IMR-90 (cell line): Measurements from ENCODE around the gene SLC25A11. TPM values are rescaled to one million over a fixed set of nuclear protein-coding genes. Genes with fewer than 3 reads are reported as not detected.

Experiments
- ATAC-seq: fragments of 200-7000 bp; cut with Tn5 transposase; 2 replicates; pipeline ENCODE4 v1.9.1; 2020; ENCODE audit warnings: low read depth, mild to moderate bottlenecking, moderate library complexity
- BruUV-seq: library from RNA; stranded (reverse); fragments of 400-500 nt; replicated peaks from 2 replicates; lab custom pipeline; 2021; lab: Mats Ljungman, UMichigan
- CTCF ChIA-PET: fragments of 300-600 bp; formaldehyde crosslinking; extraction: SDS; loops from one replicate; lab custom pipeline; 2021; ENCODE audit warnings: antibody characterized with exemption; lab: Yijun Ruan, JAX
- POLR2A ChIA-PET: fragments of 300-600 bp; sonication (Branson Sonifier 250); formaldehyde crosslinking; loops from one replicate; lab custom pipeline; 2022; ENCODE audit warnings: antibody characterized with exemption; ENCODE audit not compliant: unreplicated experiment; lab: Charles Lee
- DNase-seq: peaks from one replicate; pipeline ENCODE4 v3.0.0; 2013
- H2AFZ ChIP-seq: replicated peaks from 2 replicates; pipeline ENCODE3; 2013; ENCODE audit warnings: low read length, mild to moderate bottlenecking; ENCODE audit not compliant: poor library complexity
- H2AK5ac ChIP-seq: 2 replicates; pipeline ENCODE4 v1.6.1; 2013; ENCODE audit warnings: low read depth, low read length, inconsistent platforms
- H2AK9ac ChIP-seq: replicated peaks from 2 replicates; pipeline ENCODE3; 2013; ENCODE audit warnings: mild to moderate bottlenecking, low read depth, low read length, moderate library complexity; ENCODE audit not compliant: poor library complexity
- H2BK120ac ChIP-seq: 2 replicates; pipeline ENCODE4 v1.6.1; 2013; ENCODE audit warnings: low read depth, low read length, inconsistent platforms
- H2BK15ac ChIP-seq: 3 replicates; pipeline ENCODE4 v1.6.1; 2013; ENCODE audit warnings: low read depth, low read length, inconsistent platforms
- H2BK20ac ChIP-seq: 2 replicates; pipeline ENCODE4 v1.6.1; 2013; ENCODE audit warnings: low read depth, mild to moderate bottlenecking, inconsistent platforms, low read length, moderate library complexity
- H2BK5ac ChIP-seq: 2 replicates; pipeline ENCODE4 v1.6.1; 2013; ENCODE audit warnings: mild to moderate bottlenecking, low read depth, low read length, inconsistent platforms; ENCODE audit not compliant: poor library complexity, severe bottlenecking
- H3K14ac ChIP-seq: replicated peaks from 2 replicates; pipeline ENCODE4 v1.6.1; 2013; ENCODE audit warnings: low read depth, low read length, inconsistent platforms
- H3K18ac ChIP-seq: 2 replicates; pipeline ENCODE4 v1.6.1; 2013; ENCODE audit warnings: low read depth, low read length, control low read depth
- H3K23ac ChIP-seq: 2 replicates; pipeline ENCODE4 v1.6.1; 2013; ENCODE audit warnings: low read depth, low read length, inconsistent platforms
- H3K27ac ChIP-seq: 2 replicates; pipeline ENCODE4 v1.5.1; 2013; ENCODE audit warnings: mild to moderate bottlenecking, control low read depth, low read length; ENCODE audit not compliant: insufficient read depth
- H3K27me3 ChIP-seq: 2 replicates; pipeline ENCODE4 v1.6.1; 2013; ENCODE audit warnings: low read length; ENCODE audit not compliant: control insufficient read depth, insufficient read depth
- H3K36me3 ChIP-seq: 2 replicates; pipeline ENCODE4 v1.6.1; 2013; ENCODE audit warnings: low read length, mixed read lengths; ENCODE audit not compliant: control insufficient read depth, insufficient read depth
- H3K4ac ChIP-seq: 2 replicates; pipeline ENCODE4 v1.6.1; 2013; ENCODE audit warnings: low read depth, low read length, inconsistent platforms
- H3K4me1 ChIP-seq: 2 replicates; pipeline ENCODE4 v1.6.1; 2013; ENCODE audit warnings: low read length, mixed read lengths; ENCODE audit not compliant: control insufficient read depth, insufficient read depth
- H3K4me2 ChIP-seq: 2 replicates; pipeline ENCODE4 v1.6.1; 2013; ENCODE audit warnings: low read depth, mild to moderate bottlenecking, control low read depth, low read length, moderate library complexity
- H3K4me3 ChIP-seq: 2 replicates; pipeline ENCODE4 v1.5.1; 2013; ENCODE audit warnings: low read depth, mild to moderate bottlenecking, control low read depth, low read length, moderate library complexity; ENCODE audit not compliant: insufficient read depth
- H3K56ac ChIP-seq: 2 replicates; pipeline ENCODE4 v1.6.1; 2013; ENCODE audit warnings: low read length, inconsistent platforms; ENCODE audit not compliant: insufficient read depth; ENCODE audit errors: extremely low read depth
- H3K79me1 ChIP-seq, 2 experiments: 2 replicates each; pipeline ENCODE4 v1.6.1; 2013; ENCODE audit warnings: low read length in 2 of 2, inconsistent platforms in 1 of 2, low read depth in 1 of 2
- H3K9ac ChIP-seq: 2 replicates; pipeline ENCODE4 v1.6.1; 2013; ENCODE audit warnings: low read depth, low read length, control low read depth
- H3K9me1 ChIP-seq: 2 replicates; pipeline ENCODE4 v1.6.1; 2013; ENCODE audit warnings: low read length, inconsistent platforms; ENCODE audit not compliant: insufficient read depth
- H3K9me3 ChIP-seq: 2 replicates; pipeline ENCODE4 v1.6.1; 2013; ENCODE audit warnings: low read length; ENCODE audit not compliant: control insufficient read depth, insufficient read depth
- H4K20me1 ChIP-seq: 2 replicates; pipeline ENCODE4 v1.6.1; 2013; ENCODE audit warnings: low read length, inconsistent platforms; ENCODE audit not compliant: insufficient read depth
- H4K5ac ChIP-seq: 2 replicates; pipeline ENCODE4 v1.6.1; 2013; ENCODE audit warnings: mild to moderate bottlenecking, low read depth, low read length, control low read depth
- H4K8ac ChIP-seq, 2 experiments: 2 replicates each; pipeline ENCODE4 v1.6.1; 2013; ENCODE audit warnings: low read depth in 2 of 2, low read length in 2 of 2, control low read depth in 1 of 2, inconsistent platforms in 1 of 2
- H4K91ac ChIP-seq: 2 replicates; pipeline ENCODE4 v1.6.1; 2013; ENCODE audit warnings: low read depth, low read length, inconsistent platforms; ENCODE audit not compliant: insufficient read depth
- BHLHE40 ChIP-seq: fragments of 150-350 bp; IDR thresholded peaks from 2 replicates; pipeline ENCODE4 v1.6.1; 2016; ENCODE audit warnings: mild to moderate bottlenecking, low read depth, low read length
- CHD1 ChIP-seq: IDR thresholded peaks from 2 replicates; pipeline ENCODE4 v1.6.1; 2012; ENCODE audit warnings: low read depth, low read length, improper control_type of control experiment
- FOS ChIP-seq: fragments of 150-350 bp; IDR thresholded peaks from 2 replicates; pipeline ENCODE4 v1.6.1; 2016; ENCODE audit warnings: low read depth, low read length
- MAFK ChIP-seq: IDR thresholded peaks from 2 replicates; pipeline ENCODE4 v1.6.1; 2012; ENCODE audit warnings: low read depth, low read length, improper control_type of control experiment
- MAZ ChIP-seq: IDR thresholded peaks from 2 replicates; pipeline ENCODE4 v1.6.1; 2012; ENCODE audit warnings: low read depth, mild to moderate bottlenecking, low read length, improper control_type of control experiment, moderate library complexity, borderline replicate concordance
- MXI1 ChIP-seq: IDR thresholded peaks from 2 replicates; pipeline ENCODE4 v1.6.1; 2012; ENCODE audit warnings: low read depth, mild to moderate bottlenecking, low read length, moderate library complexity, borderline replicate concordance
- NFE2L2 ChIP-seq: fragments of 150-350 bp; IDR thresholded peaks from 2 replicates; pipeline ENCODE4 v1.6.1; 2016; ENCODE audit warnings: low read depth, mild to moderate bottlenecking, low read length
- RAD21 ChIP-seq: IDR thresholded peaks from 2 replicates; pipeline ENCODE4 v1.6.1; 2012; ENCODE audit warnings: low read length, improper control_type of control experiment
- SMC3 ChIP-seq: fragments of 150-350 bp; IDR thresholded peaks from 2 replicates; pipeline ENCODE4 v1.6.1; 2016; ENCODE audit warnings: low read depth, mild to moderate bottlenecking, antibody characterized with exemption, low read length, moderate library complexity
- WGBS, 2 experiments: methylation state at CpG; one replicate each; pipeline versions ENCODE4 v1.1.5 to v1.1.7; 2013; ENCODE audit warnings: missing lambda C conversion rate in 2 of 2; ENCODE audit not compliant: insufficient read length in 1 of 2; ENCODE audit errors: extremely low coverage in 2 of 2; 5-methylcytosine and 5-hydroxymethylcytosine counted together
- dilution Hi-C: fragments of 300-500 bp; cut with HindIII; formaldehyde crosslinking; loops from one replicate; pipeline ENCODE4 v1.14.3; 2018; ENCODE audit warnings: low sequenced_read_pairs; ENCODE audit not compliant: unreplicated experiment
- in situ Hi-C: fragments of 300-500 bp; cut with MboI; formaldehyde crosslinking; loops from 3 replicates; pipeline ENCODE4 v1.14.3; 2019; ENCODE audit warnings: low sequenced_read_pairs, inconsistent platforms, mixed read lengths
- intact Hi-C: fragments of 100-400 bp; cut with micrococcal nuclease; formaldehyde crosslinking; loops from 2 replicates; pipeline ENCODE4 v1.10.0; 2022
- polyA plus RNA-seq, 3 experiments: library from polyadenylated mRNA; depleted of rRNA; stranded (reverse); fragments of >200 nt; gene quantifications; 2 replicates each; pipeline ENCODE4 v1.2.3, GENCODE V29; 2012; ENCODE audit warnings: low replicate concordance in 1 of 3
- total RNA-seq: library from RNA; depleted of rRNA; stranded (reverse); fragments of >200 nt; gene quantifications from 2 replicates; pipeline ENCODE4 v1.2.3, GENCODE V29; 2012
- TF ChIP-seq, protein P1 (sequence below): conservative IDR thresholded peaks from 2 replicates; pipeline ENCODE4 v1.5.1; 2012; ENCODE audit warnings: mild to moderate bottlenecking, low read depth, low read length, improper control_type of control experiment
- TF ChIP-seq, protein P2 (sequence below): fragments of 150-350 bp; IDR thresholded peaks from 2 replicates; pipeline ENCODE4 v1.6.1; 2016; ENCODE audit warnings: low read depth, mild to moderate bottlenecking, low read length, moderate library complexity, borderline replicate concordance
- TF ChIP-seq, protein P3 (sequence below): fragments of 150-350 bp; IDR thresholded peaks from 2 replicates; pipeline ENCODE4 v1.6.1; 2017; ENCODE audit warnings: mild to moderate bottlenecking, antibody characterized with exemption, low read length, low read depth

Gene SLC25A11
- total and polyA plus RNA-seq, 2 of the 4 experiments (the other 2 are of a cell fraction): 35.0 to 62.2 TPM

DNA sequence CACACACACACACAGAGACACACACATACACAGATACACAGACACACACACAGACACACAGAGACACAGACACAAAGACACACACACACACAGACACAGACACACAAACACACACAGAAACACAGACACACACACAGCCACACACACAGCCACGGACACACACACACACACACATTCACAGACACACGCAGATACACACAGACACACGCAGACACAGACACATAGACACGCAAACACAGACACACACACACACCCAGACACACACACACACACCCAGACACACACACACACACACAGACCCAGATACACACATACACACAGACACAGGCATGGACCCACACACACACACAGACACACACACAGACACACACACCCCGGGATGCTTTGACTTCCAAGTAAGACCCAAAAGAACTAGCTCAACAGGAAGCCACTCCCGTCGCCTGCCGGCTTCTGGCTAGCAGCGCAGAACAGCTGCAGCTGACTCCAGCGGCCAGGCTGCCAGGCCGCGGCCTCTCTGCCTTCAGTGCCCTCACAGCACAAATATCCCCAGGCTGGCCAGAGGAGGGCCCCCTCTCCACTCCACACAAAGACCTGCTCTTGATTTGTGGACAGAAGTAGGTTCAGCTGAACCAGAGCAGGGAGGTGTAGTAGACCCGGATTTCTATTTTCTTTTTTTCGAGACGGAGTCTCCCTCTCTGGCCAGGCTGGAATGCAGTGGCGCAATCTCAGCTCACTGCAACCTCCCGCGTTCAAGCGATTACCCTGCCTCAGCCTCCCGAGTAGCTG lies 30.9 kb downstream of the SLC25A11 start:
- CTCF ChIA-PET: interaction anchor here (0.6 to 1.7 kb wide), 15 partner anchors 10 to 766 kb away, joined by 3 to 15 read pairs (median 3); partner anchors contain the start of genes RNF167, SLC25A11, SPAG7 and ZZEF1
- DNase-seq (peak; percentile 92), ATAC-seq (peak; percentile 98)
- H3K56ac ChIP-seq: no peak overlapping the region
- H4K5ac ChIP-seq: peak overlapping the region; percentile 40
- H4K8ac ChIP-seq: peak overlapping the region; percentile 92 to 97; a peak in 3 of 4 replicates
- no peak overlapping the region; the same call in 1 of the 2 replicates for H3K4me2 ChIP-seq
- H4K91ac ChIP-seq: peak overlapping the region; percentile 55
- H3K9ac ChIP-seq: peak overlapping the region; percentile 29
- H3K27me3 ChIP-seq: peaks cover 2% of the 10 kb centered on the region; the same call in 1 of the 2 replicates
- BruUV-seq: no TSS peak
- peak overlapping the region; percentile 71 for H3K4ac ChIP-seq
- in situ Hi-C loops: no loop called here
- no peaks in the 10 kb centered on the region for H3K9me3 ChIP-seq
- peak overlapping the region; percentile 39; the same call in 1 of the 2 replicates for H3K27ac ChIP-seq
- peak overlapping the region; percentile 88 for H2AFZ ChIP-seq
- peak overlapping the region; percentile 53 for H2BK5ac ChIP-seq
- no peaks in the 10 kb centered on the region for H3K9me1 ChIP-seq
- H3K4me1 ChIP-seq: peaks cover 3% of the 10 kb centered on the region
- POLR2A ChIA-PET: interaction anchor here (1.0 to 1.2 kb wide), 2 partner anchors 11 to 31 kb away, joined by 3 read pairs; partner anchors contain the start of genes RNF167 and SLC25A11
- H3K14ac ChIP-seq: peak overlapping the region; percentile 82
- peak overlapping the region; percentile 88; the same call in 1 of the 2 replicates for H2AK5ac ChIP-seq
- dilution Hi-C loops: no loop called here
- intact Hi-C loops: loop anchor here (1.0 to 5.0 kb wide), 4 partner anchors 31 to 153 kb away; partner anchors contain the start of genes RNF167, SLC25A11 and SPAG7
- no peak overlapping the region for H3K4me3 ChIP-seq
- peak overlapping the region; percentile 89 for H2AK9ac ChIP-seq
- WGBS, 2 experiments: 51% methylated on average over 6 of the region's 20 CpGs; no CpG with 5 or more reads in 1 of the 2 experiments
- H2BK15ac ChIP-seq: peak overlapping the region; percentile 71; the same call in 2 of the 3 replicates
- H3K23ac ChIP-seq: peak overlapping the region; percentile 26; the same call in 1 of the 2 replicates
- H3K36me3 ChIP-seq: no peaks in the 10 kb centered on the region
- H3K18ac ChIP-seq: peak overlapping the region; percentile 8; the same call in 1 of the 2 replicates
- H2BK20ac ChIP-seq: no peak overlapping the region
- no peaks in the 10 kb centered on the region for H3K79me1 ChIP-seq
- H4K20me1 ChIP-seq: no peaks in the 10 kb centered on the region
- H2BK120ac ChIP-seq: peak overlapping the region; percentile 54
- TF ChIP-seq NFE2L2: no peak
- TF ChIP-seq FOS: no peak
- TF ChIP-seq MAZ: no peak; the same call in 1 of the 2 replicates
- TF ChIP-seq, protein P1, sequence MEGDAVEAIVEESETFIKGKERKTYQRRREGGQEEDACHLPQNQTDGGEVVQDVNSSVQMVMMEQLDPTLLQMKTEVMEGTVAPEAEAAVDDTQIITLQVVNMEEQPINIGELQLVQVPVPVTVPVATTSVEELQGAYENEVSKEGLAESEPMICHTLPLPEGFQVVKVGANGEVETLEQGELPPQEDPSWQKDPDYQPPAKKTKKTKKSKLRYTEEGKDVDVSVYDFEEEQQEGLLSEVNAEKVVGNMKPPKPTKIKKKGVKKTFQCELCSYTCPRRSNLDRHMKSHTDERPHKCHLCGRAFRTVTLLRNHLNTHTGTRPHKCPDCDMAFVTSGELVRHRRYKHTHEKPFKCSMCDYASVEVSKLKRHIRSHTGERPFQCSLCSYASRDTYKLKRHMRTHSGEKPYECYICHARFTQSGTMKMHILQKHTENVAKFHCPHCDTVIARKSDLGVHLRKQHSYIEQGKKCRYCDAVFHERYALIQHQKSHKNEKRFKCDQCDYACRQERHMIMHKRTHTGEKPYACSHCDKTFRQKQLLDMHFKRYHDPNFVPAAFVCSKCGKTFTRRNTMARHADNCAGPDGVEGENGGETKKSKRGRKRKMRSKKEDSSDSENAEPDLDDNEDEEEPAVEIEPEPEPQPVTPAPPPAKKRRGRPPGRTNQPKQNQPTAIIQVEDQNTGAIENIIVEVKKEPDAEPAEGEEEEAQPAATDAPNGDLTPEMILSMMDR: peak; percentile 89
- no peak for TF ChIP-seq MAFK
- TF ChIP-seq, protein P2, sequence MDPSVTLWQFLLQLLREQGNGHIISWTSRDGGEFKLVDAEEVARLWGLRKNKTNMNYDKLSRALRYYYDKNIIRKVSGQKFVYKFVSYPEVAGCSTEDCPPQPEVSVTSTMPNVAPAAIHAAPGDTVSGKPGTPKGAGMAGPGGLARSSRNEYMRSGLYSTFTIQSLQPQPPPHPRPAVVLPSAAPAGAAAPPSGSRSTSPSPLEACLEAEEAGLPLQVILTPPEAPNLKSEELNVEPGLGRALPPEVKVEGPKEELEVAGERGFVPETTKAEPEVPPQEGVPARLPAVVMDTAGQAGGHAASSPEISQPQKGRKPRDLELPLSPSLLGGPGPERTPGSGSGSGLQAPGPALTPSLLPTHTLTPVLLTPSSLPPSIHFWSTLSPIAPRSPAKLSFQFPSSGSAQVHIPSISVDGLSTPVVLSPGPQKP: no peak
- TF ChIP-seq, protein P3, sequence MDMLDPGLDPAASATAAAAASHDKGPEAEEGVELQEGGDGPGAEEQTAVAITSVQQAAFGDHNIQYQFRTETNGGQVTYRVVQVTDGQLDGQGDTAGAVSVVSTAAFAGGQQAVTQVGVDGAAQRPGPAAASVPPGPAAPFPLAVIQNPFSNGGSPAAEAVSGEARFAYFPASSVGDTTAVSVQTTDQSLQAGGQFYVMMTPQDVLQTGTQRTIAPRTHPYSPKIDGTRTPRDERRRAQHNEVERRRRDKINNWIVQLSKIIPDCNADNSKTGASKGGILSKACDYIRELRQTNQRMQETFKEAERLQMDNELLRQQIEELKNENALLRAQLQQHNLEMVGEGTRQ: no peak
- TF ChIP-seq BHLHE40: no peak; the same call in 1 of the 2 replicates
- TF ChIP-seq RAD21: peak; percentile 84
- TF ChIP-seq MXI1: no peak
- no peak for TF ChIP-seq CHD1
- TF ChIP-seq SMC3: peak; percentile 83
